ENCODE measurements around the gene FSHR. TPM values are rescaled to one million over a fixed set of nuclear protein-coding genes. Genes with fewer than 3 reads are reported as not detected.

The FSHR gene
- polyA plus RNA-seq, 1 donor, result 0.43 TPM

DNA sequence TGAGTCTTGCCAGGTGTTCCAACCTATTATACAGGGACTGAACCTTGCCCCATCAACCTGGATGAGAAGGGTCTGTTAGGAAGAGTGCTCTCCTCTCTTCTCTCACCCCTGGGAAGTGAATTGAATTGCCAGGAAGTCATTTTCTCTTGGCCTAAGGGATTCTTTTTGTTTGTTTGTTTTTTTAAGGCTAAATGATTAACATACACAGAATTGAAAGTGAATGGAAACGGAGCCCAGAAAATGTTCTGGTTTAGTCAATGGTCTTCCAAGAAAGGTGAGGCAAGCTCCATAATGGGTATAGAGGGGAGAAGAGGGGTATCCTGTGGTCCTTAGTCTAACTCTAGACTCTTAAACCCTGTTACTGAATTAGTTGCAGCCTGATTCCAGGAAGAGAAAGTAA lies 189.1 kb downstream of the FSHR start:
- DNase-seq (ENCODE audit: low read depth), result no peak

DNA sequence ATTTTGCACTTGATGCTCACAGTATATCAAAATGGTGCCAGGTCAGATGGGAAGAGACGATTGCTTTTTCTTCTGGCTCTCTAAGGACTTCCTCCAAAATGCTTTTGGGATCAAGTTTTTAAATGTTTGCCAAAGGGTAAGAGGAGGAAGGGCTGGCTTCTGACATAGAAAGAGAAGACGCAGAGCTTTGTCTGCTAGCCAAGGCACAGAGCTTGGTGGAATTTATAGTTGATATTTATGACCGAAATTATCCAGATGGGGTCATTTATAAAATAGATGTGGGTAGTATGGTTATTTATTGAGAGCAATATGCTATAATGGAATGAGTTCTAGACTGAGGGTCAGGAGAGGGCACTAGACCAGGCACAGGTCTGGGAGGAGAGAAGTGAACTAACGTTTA lies 193.3 kb downstream of the FSHR start:
- no peak for DNase-seq (ENCODE audit: low read depth)

DNA sequence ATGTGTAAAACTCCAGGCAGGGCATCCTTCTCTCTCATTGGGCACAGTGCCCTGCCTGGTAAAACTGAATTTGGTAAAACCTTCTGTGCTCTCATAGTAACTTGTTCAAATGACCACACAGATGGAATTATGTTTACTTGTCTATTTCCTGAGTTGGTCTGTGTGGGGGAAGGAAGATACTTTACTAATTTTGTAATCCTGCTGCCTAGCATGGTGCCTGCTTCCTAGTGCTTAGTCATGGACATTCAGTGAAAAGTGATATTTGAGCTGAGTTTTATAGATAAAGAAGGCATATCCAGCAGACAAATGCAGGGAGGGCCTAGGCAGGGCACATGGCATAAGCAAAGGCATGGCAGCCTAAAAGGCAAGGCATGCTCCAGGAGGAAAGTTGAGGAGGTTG lies 199.4 kb downstream of the FSHR start:
- DNase-seq (ENCODE audit: low read depth), result no peak

DNA sequence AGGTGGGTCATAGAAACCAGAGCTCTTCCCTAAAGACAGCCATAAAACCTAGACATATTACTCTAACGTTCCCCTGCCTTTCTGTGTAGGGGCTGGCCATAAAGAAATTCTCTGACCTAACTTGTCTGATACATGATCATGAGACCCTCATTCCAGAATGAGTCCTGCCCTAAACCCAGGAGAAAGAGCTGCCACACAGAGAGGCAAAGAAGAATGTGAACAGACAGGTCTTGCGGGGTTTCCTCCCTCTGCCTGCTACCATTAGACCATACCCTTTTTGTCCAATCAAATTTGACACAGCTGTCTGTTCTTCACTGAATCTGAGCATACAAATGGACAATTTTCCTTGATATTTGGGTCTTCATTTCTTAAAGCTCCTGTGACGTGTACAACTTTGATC lies 200.0 kb downstream of the FSHR start:
- DNase-seq (ENCODE audit: low read depth), result no peak

DNA sequence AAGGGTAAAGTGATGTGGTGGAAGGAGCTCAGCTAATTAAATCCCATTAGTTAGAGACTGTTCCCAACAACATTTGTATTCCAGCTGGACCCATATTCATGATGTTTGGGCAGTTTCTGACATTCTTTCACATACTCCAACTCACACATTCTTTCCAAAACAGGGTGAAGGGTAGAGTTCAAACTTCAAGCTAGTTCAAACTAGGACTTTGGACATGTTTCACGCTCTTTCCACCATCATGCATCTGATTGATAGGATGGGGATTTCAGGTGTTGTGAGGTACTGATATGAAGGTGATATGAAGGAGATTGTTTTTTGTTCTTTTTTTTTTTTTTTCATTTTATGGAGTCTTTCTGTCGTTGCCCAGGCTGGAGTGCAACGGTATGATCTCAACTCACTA lies 201.7 kb downstream of the FSHR start:
- no peak for DNase-seq (ENCODE audit: low read depth)

DNA sequence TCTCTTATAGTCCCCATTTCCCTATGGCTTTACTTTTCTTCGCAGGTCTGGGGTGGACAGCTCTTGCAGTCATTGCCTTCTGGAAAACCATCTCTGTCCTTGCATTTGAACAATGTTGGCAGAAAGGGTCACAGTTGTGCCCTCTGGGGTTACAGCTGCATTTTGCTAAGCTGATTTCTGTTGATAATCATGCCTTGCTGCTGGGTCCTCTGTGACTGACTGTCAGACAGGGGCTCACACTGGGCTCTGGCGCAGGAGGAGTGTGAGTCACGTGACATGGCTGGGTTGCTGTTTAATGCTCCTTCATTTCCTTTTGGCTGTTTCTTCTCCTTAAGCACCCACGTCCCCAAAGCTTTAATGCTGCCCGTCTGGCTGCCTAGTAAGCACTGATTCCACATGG lies 202.2 kb downstream of the FSHR start:
- no peak for DNase-seq (ENCODE audit: low read depth)

DNA sequence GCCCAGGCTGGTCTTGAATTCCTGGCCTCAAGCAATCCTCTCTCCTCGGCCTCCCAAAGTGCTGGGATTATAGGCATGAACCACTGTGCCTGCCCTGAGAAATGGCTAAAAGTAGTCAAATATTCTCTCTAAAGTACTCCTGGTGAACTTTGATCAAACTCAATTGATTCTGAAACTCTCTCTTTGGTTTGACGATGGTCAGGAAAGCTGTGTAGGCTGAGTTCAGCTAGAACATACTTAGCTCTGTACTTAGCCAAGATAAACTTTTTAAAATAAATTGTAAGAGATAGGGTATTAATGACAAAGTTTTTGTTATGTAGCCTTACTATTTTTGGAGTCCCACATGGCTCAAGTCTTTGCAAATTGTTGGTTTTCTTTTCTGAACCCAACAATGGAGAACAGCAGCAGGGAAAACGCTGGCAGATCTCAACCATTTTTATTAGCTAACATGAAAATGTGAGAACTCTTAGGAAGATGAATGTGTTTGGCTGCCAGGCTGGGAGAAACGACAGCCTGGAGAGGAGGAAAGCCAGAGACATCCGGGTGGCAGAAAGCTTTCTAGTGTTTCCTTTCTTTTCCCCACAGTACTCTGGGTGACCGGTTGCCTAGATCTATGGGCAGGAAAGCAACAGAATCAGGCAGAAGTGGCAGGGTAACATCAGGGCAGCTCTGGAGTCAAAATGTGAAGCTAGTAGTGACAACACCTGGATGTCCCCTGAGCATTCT lies 205.8 kb downstream of the FSHR start:
- DNase-seq (ENCODE audit: low read depth), result no peak

DNA sequence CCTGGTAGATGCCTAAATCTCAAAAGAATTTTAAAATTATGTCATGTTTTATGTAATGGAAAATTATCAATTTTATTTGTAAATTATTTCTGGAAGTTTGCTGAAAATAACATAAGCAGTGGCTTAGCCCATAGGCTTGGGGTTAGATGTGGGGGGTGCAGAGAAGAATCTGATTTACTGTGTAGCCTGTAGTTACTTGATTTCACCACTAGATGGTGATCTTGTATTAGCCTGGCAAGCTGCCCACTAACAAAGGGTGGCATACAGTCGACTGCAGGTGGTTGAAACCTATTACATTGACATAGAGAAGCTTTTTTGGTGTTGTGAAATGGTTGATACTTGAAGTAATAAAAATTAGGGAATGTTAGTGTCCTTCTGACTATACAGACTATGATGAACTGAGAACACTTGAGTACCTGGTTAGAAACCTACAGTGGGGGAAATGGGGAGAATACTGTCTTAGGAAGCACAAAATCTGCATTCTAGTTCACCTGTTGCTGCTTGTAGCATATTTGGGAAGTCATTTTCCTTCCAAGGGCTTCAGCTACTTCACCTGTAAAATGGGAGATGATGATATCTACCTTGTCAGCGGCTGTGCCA lies 207.8 kb downstream of the FSHR start:
- peak; percentile 4 for DNase-seq (ENCODE audit: low read depth)

DNA sequence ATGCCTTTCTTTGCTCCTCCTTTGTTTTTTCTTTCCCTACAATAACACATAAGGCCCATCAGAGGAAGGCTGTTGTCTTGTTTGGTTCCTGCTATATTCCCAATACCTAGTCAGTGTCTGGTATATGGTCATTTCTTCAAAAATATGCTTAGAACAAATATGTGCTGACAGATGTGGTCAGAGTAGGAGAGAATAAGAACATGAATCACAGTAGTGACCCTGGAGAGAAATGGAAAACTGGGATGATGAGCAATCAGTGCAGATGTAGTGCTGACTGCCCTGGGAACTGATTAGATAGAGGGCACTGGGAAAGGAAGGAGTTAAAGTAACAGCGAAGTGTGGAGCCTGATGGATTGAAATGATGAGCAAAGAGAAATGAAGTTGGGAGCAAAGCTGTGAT lies 209.4 kb downstream of the FSHR start:
- no peak for DNase-seq (ENCODE audit: low read depth)

DNA sequence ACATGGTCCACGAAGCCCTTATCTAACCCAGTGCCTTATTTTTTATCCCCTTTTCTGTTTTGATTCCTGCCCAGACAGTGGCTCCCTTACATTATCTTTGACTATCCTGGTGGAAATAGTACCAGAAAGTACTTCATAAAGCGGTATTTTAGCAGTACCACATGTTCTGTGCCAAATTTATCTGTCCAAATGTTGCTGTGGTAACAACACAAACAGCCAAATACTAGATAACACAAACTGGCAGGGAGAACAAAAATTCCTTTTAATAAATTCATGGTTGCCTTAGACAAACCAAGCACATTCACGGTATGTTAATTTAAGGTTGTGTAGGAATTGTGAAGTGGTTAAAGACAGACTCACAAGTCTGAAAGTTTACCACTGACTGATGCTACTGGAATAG lies 210.9 kb downstream of the FSHR start:
- no peak for DNase-seq (ENCODE audit: low read depth)

DNA sequence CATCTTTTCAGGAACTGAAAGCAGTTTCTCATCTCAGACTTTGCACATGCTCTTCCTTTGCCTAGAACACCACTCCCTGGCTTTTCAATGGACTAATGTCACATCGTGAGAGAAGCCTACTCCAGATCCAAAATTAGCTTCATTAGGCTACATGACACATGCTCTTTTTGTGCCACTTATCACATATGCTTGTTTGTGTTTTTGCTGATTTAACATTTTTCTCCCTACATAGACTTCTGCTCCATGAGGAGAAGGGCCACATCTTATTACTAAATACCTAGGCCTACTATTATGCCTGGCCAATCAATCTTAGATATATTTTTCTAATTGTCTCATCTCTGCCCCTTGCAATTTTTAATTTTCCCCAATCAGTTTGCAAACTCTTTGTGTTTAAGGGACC lies 212.4 kb downstream of the FSHR start:
- no peak for DNase-seq (ENCODE audit: low read depth)

DNA sequence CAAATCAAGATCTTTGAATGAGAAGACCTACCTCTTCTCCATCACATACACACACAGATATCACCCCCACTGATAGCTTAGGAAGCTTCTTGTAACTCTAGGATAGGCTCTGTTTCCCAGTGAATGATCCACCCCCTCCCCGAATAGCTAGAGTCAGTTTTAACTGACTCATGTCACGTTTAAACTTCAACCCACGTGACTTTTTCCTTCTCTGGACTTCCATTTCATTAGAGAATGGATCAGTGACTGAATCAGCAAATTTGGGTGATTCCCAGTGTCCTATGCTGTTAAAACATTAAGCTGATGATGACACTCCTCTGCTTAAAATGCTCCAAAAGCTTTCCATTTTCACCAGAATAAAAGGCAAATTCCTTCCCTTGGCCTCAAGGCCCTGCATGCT lies 212.9 kb downstream of the FSHR start:
- DNase-seq (ENCODE audit: low read depth), result no peak

DNA sequence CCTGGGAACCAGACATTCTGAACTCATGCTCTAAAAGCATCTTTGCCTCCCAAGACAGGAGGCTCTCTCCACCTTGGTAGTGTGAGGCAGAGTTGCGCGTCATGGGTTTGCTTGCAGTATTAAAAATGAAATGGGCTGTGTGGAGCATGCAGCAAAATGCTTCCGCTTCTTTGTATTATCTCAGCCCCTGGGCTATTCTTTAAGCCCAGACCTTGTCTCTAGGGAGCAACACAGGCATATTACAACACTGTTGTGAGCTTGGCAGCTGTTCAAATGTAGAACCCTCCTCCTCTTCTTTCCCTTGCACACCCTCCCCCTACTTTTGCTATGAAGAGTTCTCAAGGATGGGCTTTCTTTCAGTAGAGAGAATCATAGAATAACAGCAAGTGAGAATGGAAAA lies 213.7 kb downstream of the FSHR start:
- DNase-seq (ENCODE audit: low read depth), result peak; percentile 11

DNA sequence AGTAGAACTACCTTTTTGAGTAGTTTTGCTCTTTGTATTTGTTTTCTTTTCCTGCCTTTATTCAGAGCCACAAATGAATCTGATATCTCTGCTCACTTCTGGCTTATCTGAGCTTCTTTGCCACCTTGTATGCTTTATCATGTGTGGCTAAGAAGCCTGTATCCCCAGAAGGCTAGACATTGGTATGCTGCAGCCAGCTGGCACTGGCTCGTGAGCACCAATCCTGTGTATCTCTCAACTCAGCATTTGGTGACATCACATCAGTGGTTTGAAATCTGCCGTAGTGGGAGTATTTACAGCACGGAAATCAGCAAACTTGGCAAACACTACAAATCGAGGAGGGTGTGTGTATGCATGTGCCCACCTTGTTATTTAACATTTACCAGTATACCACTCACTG lies 215.1 kb downstream of the FSHR start:
- no peak for DNase-seq (ENCODE audit: low read depth)

DNA sequence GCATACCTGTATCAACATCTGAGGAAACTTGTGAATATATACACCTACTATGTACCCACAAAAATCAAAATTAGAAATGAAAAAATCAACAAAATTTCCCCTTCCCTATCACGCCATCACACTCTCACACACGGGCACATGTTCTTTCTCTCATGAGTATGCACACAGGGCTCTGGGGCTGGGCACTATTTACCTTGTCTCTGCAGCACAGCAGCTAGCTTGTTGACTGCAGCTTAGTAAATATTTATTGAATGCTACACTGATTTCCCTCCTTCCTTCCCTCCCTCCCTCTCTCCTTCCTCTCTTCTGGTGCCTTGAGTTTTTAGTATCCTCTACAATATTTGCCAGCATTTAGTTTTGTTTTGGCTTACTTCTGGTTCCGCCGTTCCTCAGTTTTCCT lies 216.1 kb downstream of the FSHR start:
- no peak for DNase-seq (ENCODE audit: low read depth)

DNA sequence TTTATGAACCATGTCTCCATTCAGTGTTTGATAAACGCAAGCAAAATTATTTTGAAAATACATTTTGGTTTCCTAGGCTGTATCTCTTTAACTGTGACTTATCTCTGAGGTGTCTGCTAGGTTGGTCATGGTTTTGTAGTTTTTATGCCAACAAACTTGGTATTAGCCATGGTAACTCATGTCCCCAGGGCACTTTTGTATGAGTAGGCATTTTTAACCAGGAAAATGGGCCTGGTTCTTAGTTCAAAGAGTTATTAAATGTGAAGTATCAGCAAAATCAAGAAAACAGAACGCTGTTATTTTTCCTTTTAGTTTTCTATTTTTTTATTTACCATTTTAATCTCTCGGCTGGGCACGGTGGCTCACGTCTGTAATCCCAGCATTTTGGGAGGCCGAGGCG lies 219.5 kb downstream of the FSHR start:
- no peak for DNase-seq (ENCODE audit: low read depth)

DNA sequence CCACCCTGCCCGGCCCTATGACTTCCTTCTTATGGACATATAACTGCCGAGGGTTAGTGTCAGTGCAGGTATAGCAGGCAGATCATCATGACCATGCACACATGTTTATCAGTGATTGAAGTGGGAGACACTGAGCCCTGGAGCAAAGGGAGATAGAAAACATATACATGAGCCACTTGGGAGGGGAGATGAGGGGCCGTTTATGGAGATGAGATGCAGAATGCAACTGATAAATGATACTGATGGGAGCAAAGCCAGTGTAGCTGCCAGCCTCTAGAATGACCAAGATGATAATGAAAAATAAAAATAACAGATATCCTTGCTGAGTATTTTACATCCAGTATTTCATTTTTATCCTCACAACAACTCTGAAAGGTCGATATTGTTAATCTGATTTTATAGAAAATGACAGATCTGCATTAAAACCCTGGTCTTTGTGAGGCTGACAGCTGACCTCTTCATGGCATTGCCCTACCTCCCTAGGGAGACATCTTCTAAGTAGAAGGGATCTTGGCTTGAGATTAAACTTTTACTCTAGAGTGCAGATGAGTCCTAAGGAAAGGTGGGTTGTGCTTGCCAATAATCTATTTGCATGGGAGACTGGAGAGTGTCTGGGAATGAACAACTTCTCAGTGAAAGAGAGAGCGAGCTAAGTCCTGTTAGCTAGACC lies 220.4 kb downstream of the FSHR start:
- DNase-seq (ENCODE audit: low read depth), result no peak

DNA sequence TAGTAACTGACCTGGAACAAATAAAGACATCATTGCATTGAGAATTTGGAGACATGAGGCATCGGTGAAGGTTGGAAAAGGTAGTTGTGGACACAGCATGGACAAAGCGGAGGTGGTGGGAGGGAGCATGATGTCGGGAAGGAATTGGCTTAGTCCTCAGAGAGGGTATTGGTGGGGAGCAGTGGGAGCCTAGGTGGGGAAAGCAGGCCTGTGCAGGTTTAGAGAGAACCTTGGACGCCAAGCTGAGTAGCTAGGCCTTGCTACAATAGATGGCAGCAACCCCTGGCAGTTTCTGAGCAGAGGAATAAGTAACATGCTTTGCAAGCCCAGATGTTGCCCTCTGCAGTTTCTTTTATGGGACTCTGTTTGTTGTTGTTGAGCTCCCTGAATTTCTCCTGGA lies 221.6 kb downstream of the FSHR start:
- no peak for DNase-seq (ENCODE audit: low read depth)

DNA sequence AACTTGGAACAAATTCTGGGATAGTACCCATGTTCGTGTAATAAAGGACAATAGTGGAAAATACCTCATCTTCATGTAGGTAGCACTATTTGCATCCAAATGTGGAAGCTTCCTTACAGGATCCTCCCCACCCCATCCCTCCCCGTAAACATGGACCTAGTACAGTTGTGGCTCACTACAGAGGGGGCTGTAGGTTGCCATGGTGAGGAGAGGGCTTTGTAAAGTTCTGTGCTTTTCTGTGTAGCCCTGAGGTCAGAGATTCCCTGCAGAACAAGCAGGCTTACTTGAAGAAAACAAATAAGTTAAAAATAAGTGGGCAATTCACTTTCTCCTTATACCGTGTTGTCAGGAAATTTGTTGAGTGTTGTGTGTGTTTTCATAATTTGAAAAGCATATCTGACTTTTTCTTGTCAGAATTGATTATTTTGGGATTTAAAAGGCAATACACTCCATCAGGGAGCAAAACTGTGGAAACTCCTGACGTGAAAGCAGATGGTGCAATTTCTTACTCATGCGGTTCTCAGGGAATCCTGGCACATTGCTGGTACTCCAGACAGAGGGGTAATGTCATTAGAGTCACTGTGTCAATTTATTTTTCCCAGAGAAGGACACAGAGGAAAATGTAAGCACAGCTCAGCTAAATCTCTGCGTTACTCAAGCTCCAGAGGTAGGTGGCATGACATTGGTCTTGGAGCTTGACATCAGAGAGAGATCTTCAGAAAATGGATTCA lies 224.6 kb downstream of the FSHR start:
- no peak for DNase-seq (ENCODE audit: low read depth)

DNA sequence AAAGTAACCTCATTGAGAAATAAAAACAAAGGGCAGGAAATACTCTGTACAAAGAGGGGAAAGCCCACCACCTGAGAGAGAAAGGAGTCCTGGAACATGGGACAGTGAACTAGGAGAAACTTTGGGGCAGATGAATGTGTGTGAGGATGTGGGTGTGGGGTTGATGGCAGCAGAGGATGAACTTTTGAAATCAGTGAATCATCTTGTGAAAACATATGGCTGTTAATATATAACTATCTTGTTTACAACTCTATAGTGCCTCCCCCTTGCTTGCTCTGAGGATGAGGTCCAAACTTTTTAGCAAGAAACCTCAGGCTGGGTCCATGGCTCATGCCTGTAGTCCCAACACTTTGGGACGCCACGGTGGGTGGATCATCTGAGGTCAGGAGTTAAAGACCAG lies 227.0 kb downstream of the FSHR start:
- no peak for DNase-seq (ENCODE audit: low read depth)

DNA sequence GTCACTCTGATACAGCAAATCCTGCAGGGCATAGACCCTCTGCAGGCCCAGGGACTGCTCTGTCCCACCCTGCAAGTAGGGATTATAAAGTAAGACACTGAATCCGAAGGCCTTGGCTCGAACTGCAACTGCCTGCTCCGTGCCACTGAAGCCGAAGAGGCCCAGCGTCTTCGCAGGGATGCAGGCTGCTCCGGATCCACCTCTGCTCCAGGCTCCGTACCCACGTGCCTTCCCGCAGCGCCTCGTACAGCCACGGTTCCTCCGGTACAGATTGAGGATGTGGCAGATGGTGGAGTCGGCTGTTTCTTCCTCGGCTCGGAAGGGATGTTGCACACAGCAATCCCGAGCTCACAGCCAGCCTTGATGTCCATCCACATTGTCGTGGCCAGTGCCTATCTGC lies 238.4 kb downstream of the FSHR start:
- no peak for DNase-seq (ENCODE audit: low read depth)

DNA sequence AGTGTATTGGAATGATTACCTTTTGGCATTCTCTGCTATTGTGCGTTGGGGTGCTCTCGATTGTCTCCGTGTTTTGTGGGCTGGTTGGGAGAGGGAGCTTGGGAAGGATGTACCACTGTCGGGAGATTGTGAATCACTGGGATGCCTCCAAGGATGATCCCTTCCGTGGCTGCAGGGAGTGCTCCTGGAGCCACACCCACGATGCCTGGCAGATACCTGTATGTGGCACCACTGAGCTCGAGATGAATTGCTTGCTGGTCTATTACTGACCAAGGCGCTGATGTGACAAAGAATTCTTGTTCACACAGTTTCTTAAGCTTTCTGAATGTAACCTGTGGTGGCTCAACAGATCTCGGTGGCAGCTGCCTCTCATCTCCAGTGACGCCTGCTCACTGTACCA lies 239.1 kb downstream of the FSHR start:
- no peak for DNase-seq (ENCODE audit: low read depth)

Data from forelimb muscle (tissue), 1 donor.